ENCODE data around the gene MED9. TPM values are rescaled to one million over a fixed set of nuclear protein-coding genes. Genes with fewer than 3 reads are reported as not detected.

The MED9 gene
- polyA plus RNA-seq, 1 donor from 2014 or later, result 25.1 TPM

- TF ChIP-seq EZH2 (IDR thresholded peaks at IDR 0.05; ENCODE audit: borderline replicate concordance, insufficient read depth, low read length, poor library complexity, severe bottlenecking), result no peak
- TF ChIP-seq POLR2AphosphoS5 (IDR thresholded peaks at IDR 0.05), result no peak
- TF ChIP-seq MXI1 (conservative IDR thresholded peaks at IDR 0.05; ENCODE audit: poor library complexity, severe bottlenecking), result no peak
- no peak for TF ChIP-seq TAF1 (IDR thresholded peaks at IDR 0.05; ENCODE audit: low read depth)
- no peak for TF ChIP-seq RAD21 (conservative IDR thresholded peaks at IDR 0.05)
- TF ChIP-seq CTCF (IDR thresholded peaks at IDR 0.05; ENCODE audit: poor library complexity, severe bottlenecking), result no peak
- TF ChIP-seq EP300 (conservative IDR thresholded peaks at IDR 0.05; ENCODE audit: poor library complexity, severe bottlenecking), result no peak
- no peak for TF ChIP-seq SMC3 (conservative IDR thresholded peaks at IDR 0.05; ENCODE audit: poor library complexity)
- TF ChIP-seq, protein P1, sequence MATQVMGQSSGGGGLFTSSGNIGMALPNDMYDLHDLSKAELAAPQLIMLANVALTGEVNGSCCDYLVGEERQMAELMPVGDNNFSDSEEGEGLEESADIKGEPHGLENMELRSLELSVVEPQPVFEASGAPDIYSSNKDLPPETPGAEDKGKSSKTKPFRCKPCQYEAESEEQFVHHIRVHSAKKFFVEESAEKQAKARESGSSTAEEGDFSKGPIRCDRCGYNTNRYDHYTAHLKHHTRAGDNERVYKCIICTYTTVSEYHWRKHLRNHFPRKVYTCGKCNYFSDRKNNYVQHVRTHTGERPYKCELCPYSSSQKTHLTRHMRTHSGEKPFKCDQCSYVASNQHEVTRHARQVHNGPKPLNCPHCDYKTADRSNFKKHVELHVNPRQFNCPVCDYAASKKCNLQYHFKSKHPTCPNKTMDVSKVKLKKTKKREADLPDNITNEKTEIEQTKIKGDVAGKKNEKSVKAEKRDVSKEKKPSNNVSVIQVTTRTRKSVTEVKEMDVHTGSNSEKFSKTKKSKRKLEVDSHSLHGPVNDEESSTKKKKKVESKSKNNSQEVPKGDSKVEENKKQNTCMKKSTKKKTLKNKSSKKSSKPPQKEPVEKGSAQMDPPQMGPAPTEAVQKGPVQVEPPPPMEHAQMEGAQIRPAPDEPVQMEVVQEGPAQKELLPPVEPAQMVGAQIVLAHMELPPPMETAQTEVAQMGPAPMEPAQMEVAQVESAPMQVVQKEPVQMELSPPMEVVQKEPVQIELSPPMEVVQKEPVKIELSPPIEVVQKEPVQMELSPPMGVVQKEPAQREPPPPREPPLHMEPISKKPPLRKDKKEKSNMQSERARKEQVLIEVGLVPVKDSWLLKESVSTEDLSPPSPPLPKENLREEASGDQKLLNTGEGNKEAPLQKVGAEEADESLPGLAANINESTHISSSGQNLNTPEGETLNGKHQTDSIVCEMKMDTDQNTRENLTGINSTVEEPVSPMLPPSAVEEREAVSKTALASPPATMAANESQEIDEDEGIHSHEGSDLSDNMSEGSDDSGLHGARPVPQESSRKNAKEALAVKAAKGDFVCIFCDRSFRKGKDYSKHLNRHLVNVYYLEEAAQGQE (IDR thresholded peaks at IDR 0.05; ENCODE audit: borderline replicate concordance), result no peak
- Histone ChIP-seq H3K79me2 (replicated peaks; ENCODE audit: insufficient read depth, low read length) (peaks cover 11% of the 10 kb centered on the region), H3K9me2 (ENCODE audit: insufficient read depth, low read length) (no peaks in the 10 kb centered on the region), H3K36me3 (ENCODE audit: insufficient read depth, low read length) (no peaks in the 10 kb centered on the region), H3K4me2 (ENCODE audit: low read length) (no peak overlapping the region), H3K9ac (ENCODE audit: low read length) (no peak overlapping the region), H3K9me3 (ENCODE audit: low read length) (no peaks in the 10 kb centered on the region), H4K20me1 (ENCODE audit: insufficient read depth) (no peaks in the 10 kb centered on the region), H3K4me3 (ENCODE audit: low read length) (no peak overlapping the region), H3K27ac (ENCODE audit: low read length) (no peak overlapping the region), H3K27me3 (ENCODE audit: insufficient read depth, low read depth, low read length) (peaks cover 19% of the 10 kb centered on the region), H2AFZ (ENCODE audit: low read depth, low read length) (no peak overlapping the region), H3F3A (ENCODE audit: insufficient read depth, low read length, poor library complexity, severe bottlenecking) (no peaks in the 10 kb centered on the region)
Measured at GRCh38 chr17:17497845-17498520, 21.2 kb downstream of the MED9 start.

DNA sequence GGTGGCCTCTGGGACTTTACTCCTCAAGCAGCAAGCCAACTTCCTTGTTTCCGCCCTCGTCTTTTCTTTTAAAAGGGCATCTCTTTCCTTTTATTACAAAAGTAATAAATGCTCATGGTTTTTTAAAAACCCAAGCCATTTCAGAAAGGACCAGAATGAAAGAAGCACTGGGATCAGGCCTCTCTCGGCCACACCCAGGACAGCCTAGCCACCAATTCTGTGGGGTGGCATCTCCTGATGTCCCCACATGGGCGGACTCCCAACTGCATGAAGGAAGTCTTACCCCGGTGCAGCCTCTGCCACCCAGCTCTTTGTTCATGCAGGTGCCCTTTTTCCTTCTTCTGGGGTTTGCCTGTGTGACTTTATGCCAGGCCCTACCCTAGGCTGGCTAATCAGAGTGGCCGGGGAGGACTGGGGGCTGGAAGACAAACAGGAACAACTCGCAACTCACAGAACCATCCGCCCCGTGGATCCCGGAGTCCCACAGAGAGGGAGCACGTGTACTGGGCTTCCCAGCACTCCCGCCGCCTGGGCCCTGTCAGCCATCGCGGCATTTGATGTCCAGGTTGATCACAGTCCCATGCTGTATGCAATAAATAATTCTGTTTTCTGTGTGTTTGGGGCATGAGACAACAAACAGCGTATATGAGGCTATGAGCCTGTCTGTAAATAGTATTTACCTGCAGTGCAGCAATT is 22.0 kb downstream of the MED9 start:
- no peak overlapping the region for H3K4me3 ChIP-seq (ENCODE audit: low read length)
- H2AFZ ChIP-seq (ENCODE audit: low read depth, low read length), result no peak overlapping the region
- no peak for TF ChIP-seq CTCF (IDR thresholded peaks at IDR 0.05; ENCODE audit: poor library complexity, severe bottlenecking)
- no peaks in the 10 kb centered on the region for H3K36me3 ChIP-seq (ENCODE audit: insufficient read depth, low read length)
- no peak overlapping the region for H3K9ac ChIP-seq (ENCODE audit: low read length)
- no peaks in the 10 kb centered on the region for H4K20me1 ChIP-seq (ENCODE audit: insufficient read depth)
- H3K79me2 ChIP-seq (replicated peaks; ENCODE audit: insufficient read depth, low read length), result peaks cover 8% of the 10 kb centered on the region
- H3F3A ChIP-seq (ENCODE audit: insufficient read depth, low read length, poor library complexity, severe bottlenecking), result no peaks in the 10 kb centered on the region
- H3K27me3 ChIP-seq (ENCODE audit: insufficient read depth, low read depth, low read length), result peaks cover 19% of the 10 kb centered on the region
- no peak overlapping the region for H3K27ac ChIP-seq (ENCODE audit: low read length)
- H3K4me2 ChIP-seq (ENCODE audit: low read length), result no peak overlapping the region
- no peaks in the 10 kb centered on the region for H3K9me3 ChIP-seq (ENCODE audit: low read length)
- no peaks in the 10 kb centered on the region for H3K9me2 ChIP-seq (ENCODE audit: insufficient read depth, low read length)

All from neural cell (in vitro differentiated cells).